NCI-H2081 treated with DMSO at 0.1 percent for 48 hours (cell line): ENCODE data around the gene DHX58.

Experiments
- DNase-seq: peaks from one replicate; lab custom pipeline; 2025; lab: John Stamatoyannopoulos, UW

Gene DHX58

DNA sequence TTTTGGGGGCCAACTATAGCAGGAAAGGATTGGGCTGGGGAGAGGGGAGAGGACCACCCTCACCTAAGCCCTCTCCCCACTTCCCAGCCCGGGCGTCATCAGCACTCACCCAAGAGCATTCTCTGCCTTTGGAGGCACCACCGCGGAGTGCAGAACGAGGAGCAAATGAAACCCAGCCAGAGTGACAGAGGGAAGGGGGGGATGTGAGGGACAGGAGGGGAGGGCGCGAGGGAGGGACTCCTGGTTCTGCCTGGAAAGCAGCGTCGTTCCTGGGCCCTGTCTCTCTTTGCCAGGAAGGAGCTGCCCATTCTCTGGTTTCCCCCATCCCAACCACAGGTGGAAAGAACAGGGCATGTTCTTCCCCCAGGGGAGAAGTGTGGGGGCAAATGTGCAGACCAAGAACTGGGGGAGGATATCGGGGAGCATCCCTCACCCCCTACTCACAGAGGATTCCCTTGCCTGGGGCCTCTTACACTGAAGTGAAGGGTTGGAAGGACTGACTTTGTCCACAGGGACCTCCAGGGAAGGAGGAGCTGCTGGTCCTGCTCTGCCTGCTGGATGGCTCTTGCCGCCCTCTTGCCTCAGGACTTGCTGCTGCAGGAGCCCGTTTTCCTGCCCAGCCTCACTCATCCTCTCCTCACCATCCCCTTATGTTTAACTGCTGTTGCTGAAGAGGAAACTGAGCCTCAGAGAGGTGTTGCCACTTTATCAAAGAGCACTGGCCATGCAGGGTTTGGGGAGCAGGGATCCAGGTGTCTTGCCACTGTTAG is 58.6 kb downstream of the DHX58 start:
- no peak for DNase-seq

DNA sequence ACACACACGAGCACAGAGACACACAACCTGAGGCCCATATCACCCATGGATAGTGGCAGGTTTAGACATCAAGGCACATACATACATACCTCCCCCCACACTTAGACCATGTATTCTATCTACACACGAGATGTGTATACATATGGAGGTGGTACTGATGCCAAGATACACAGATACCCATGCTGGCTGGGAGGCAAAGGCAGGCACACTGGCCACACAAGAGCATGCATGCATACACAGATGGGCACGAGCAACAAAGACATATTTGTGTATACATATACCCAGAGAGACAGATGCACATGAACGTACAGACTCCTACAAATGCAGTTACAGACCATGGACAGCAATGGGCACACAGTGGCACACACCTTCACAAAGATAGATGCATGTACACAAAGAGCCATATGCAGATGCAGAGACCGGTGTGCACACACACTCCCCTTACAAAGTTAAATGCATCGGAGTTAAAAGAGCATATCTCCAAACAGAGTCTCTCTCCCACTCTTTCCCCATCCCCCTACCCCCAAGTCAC is 60.1 kb downstream of the DHX58 start:
- no peak for DNase-seq

DNA sequence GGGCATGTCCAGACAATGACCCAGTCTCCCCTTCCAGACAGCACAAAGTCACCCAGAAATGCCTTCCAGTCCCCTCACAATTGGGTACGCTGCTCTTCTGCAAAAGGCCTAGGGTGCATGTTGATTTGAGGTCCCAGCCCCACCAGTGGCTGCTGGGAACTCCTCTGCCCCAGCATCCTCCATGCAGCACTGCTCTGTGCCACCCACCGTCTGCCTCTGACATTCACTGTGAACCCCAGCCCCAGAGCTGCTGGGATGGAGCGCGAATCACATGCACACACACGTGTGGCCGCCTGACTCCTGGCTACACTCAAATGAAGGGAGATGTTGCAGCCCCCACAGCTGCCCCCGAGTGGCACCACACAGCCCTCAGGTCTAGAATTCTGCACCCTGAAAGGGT is 60.9 kb downstream of the DHX58 start:
- no peak for DNase-seq
